Activated naive CD8-positive, alpha-beta T cell treated with anti-CD3 and anti-CD28 coated beads, Interleukin-2, amount 10 ng/mL, durations not matched to agents 7 days and 5 days (primary cell): Measurements from ENCODE around the gene CHAC1. TPM values are rescaled to one million over a fixed set of nuclear protein-coding genes. Genes with fewer than 3 reads are reported as not detected.

Experiments used
- ATAC-seq: fragments of 150-1000 bp; cut with Tn5 transposase; one replicate; pipeline ENCODE4 v1.10.0; 2021; ENCODE audit warnings: low read depth, moderate library complexity
- POLR2A ChIA-PET: fragments of 350-600 bp; sonication (Branson Sonifier 250); formaldehyde crosslinking; loops from one replicate; lab custom pipeline; 2021; ENCODE audit warnings: antibody characterized with exemption; lab: Charles Lee
- DNase-seq: peaks from one replicate; pipeline ENCODE4 v3.0.0; 2021
- H3K27ac Mint-ChIP-seq: one replicate; pipeline ENCODE4 v1.8.0; 2022; ENCODE audit warnings: mild to moderate bottlenecking, mixed read lengths
- H3K27me3 Mint-ChIP-seq: one replicate; pipeline ENCODE4 v1.8.0; 2022; ENCODE audit warnings: mild to moderate bottlenecking, moderate library complexity, mixed read lengths
- H3K36me3 Mint-ChIP-seq: one replicate; pipeline ENCODE4 v1.8.0; 2021; ENCODE audit warnings: mild to moderate bottlenecking, mixed read lengths
- H3K4me1 Mint-ChIP-seq: one replicate; pipeline ENCODE4 v1.8.0; 2021; ENCODE audit warnings: mixed read lengths
- H3K4me3 Mint-ChIP-seq: one replicate; pipeline ENCODE4 v1.8.0; 2022; ENCODE audit warnings: mild to moderate bottlenecking, moderate library complexity, mixed read lengths
- H3K9me3 Mint-ChIP-seq: one replicate; pipeline ENCODE4 v1.8.0; 2021; ENCODE audit warnings: mixed read lengths
- total RNA-seq, 2 experiments: library from RNA; stranded (reverse); gene quantifications; one replicate each; pipeline ENCODE4 v1.2.3, GENCODE V29; 2021

Gene CHAC1
- total RNA-seq, 2 experiments from 2014 or later, result 13.9 to 14.1 TPM

DNA sequence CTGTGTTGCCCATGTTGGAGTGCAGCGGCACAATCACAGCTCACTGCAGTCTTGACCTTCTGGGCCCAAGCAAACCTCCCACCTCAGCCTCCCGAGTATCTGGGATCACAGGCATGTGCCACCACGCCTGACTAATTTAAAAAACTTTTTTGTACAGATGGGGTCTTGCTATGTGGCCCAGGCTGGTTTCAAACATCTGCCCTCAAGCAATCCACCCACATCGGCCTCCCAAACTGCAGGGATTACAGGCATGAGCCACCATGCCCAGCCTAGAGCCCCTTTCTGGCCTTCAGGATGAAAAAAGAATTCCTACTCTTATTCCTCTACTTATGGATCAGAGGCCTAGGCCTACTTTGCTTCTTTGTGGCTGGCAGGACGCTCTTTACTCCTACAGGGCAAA is 39.6 kb downstream of the CHAC1 start:
- POLR2A ChIA-PET, result no interaction called here
- Mint-ChIP-seq H3K9me3 (no peaks in the 10 kb centered on the region), H3K27ac (no peak overlapping the region), H3K27me3 (no peaks in the 10 kb centered on the region), H3K4me3 (no peak overlapping the region), H3K36me3 (peaks cover 37% of the 10 kb centered on the region), H3K4me1 (peaks cover 14% of the 10 kb centered on the region)
- no peak for DNase-seq
- ATAC-seq, result no peak

DNA sequence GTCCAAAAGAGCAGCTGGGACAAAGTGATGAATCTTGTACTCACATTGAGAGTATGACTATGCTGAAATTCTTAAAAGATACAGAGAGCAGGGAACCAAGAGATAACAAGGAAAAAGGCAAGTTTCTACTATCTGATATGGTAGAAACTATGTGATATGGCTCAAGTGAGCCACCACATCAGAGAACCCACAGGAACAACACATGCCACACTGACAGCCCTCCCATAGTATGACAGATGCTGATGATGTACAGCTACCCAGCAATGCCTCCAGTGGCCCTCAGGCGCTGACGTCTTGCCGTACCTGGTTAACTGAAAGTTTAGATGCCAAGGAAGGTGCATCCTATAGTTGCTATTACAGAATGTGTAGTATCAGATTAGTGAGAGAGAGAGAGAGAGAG is 42.4 kb downstream of the CHAC1 start:
- Mint-ChIP-seq H3K4me3 (no peak overlapping the region), H3K9me3 (no peaks in the 10 kb centered on the region), H3K27me3 (no peaks in the 10 kb centered on the region), H3K36me3 (peaks cover 29% of the 10 kb centered on the region), H3K4me1 (peaks cover 14% of the 10 kb centered on the region), H3K27ac (peak overlapping the region; percentile 32)
- DNase-seq (no peak), ATAC-seq (peak; percentile 42)
- POLR2A ChIA-PET, result no interaction called here

DNA sequence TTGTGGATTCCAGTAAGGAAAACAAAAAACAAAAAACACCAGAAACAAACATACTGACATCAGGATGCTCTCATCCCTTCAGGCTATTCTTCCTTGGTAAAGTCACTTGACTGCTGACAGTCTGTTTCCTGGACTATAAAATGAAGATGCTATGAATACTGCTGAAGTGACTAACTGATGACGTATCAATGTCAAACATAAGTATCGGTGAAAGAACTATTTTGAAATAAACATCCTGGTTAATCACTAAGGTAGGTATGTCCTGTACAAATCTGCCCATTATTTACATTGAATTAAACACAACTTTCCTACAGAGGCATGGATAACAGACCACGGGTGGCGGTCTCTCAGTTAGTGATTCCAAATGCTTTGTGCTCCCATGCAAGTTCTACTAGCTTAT is 45.9 kb downstream of the CHAC1 start:
- Mint-ChIP-seq H3K4me1 (peaks cover 9% of the 10 kb centered on the region), H3K36me3 (peaks cover 17% of the 10 kb centered on the region), H3K4me3 (no peak overlapping the region), H3K9me3 (no peaks in the 10 kb centered on the region), H3K27me3 (no peaks in the 10 kb centered on the region), H3K27ac (no peak overlapping the region)
- DNase-seq (no peak), ATAC-seq (no peak)
- POLR2A ChIA-PET, result no interaction called here

DNA sequence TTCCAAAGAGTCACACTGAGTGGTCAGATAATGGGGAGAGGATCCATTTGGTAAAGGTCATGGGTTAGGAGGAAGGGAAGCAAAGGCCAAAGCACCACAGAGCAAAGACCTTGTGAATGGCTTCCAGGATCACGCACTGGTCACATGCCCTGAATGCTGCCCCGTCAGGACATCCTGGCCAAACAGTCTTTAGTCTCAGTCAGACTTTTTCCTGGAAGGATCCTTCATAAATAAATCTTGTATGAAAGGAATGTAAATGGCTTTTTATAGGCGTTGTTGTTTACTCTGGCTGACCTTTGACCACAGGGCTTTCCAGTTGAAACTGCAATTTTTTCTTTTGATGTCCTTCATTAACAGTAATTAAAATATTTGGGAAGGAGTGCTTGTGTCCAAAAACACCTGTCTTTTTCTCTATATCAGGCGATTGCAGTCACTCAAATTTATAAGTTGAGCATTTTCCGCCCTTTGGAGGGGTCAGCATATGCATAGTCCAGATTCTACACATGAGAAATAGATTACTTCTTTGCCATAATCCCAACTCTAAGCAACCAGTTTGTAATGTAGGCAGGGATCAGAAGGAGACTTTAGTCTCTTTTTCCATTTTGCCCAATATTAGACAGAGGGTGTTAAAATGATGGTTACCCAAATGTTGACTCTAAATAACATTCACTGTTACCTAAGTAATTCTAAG is 48.4 kb downstream of the CHAC1 start:
- POLR2A ChIA-PET, result no interaction called here
- Mint-ChIP-seq H3K9me3 (no peaks in the 10 kb centered on the region), H3K4me3 (no peak overlapping the region), H3K4me1 (no peaks in the 10 kb centered on the region), H3K36me3 (peaks cover 13% of the 10 kb centered on the region), H3K27me3 (no peaks in the 10 kb centered on the region), H3K27ac (no peak overlapping the region)
- no peak for DNase-seq
- ATAC-seq, result no peak

DNA sequence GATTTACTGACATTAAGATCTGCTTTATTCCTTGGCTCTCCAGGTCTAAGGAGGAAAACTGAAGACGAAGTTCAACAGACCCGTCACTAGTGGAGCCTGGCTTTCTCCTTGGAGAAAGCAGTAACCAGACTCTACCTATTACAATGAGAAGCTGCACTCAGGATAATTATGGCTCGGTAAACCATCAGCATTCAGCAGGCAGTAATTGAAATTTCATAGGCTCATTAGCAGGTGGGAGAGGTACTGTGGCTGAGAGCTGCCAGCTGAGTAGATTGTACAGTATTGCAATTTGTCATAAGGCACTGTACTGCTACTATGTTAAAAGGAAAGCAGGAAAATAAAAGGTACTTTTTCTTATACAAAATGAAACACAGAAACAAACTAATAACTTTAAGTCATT is 51.2 kb downstream of the CHAC1 start:
- DNase-seq, result no peak
- POLR2A ChIA-PET, result no interaction called here
- peaks cover 12% of the 10 kb centered on the region for H3K36me3 Mint-ChIP-seq
- peaks cover 1% of the 10 kb centered on the region for H3K4me1 Mint-ChIP-seq
- no peak overlapping the region for H3K4me3 Mint-ChIP-seq
- no peaks in the 10 kb centered on the region for H3K9me3 Mint-ChIP-seq
- ATAC-seq, result no peak
- H3K27ac Mint-ChIP-seq, result no peak overlapping the region
- no peaks in the 10 kb centered on the region for H3K27me3 Mint-ChIP-seq

Other genes starting within 250 kb of the CHAC1 start
- gene RMDN3, start 198.2 kb upstream of the CHAC1 start, total RNA-seq, result 10 to 100 TPM; 32.5 to 36.4 TPM
- 10 to 100 TPM; 58.2 to 61.5 TPM for gene GCHFR, start 189.4 kb upstream of the CHAC1 start, total RNA-seq
- gene C15orf62, start 183.5 kb upstream of the CHAC1 start, total RNA-seq, result 1 to 10 TPM; 2.4 TPM
- gene ZFYVE19, start 146.4 kb upstream of the CHAC1 start, total RNA-seq, result 10 to 100 TPM; 30.1 to 31.7 TPM
- gene DNAJC17, start 146.0 kb upstream of the CHAC1 start, total RNA-seq, result 10 to 100 TPM; 45.6 to 47.2 TPM
- not detected for gene PPP1R14D, start 124.8 kb upstream of the CHAC1 start, total RNA-seq
- gene SPINT1, start 109.4 kb upstream of the CHAC1 start, total RNA-seq, result 1 to 10 TPM; 6.6 to 7.3 TPM
- gene RHOV, start 79.2 kb upstream of the CHAC1 start, total RNA-seq, result not detected
- 10 to 100 TPM; 20.1 to 21.2 TPM for gene VPS18, start 59.0 kb upstream of the CHAC1 start, total RNA-seq
- gene DLL4, start 24.1 kb upstream of the CHAC1 start, total RNA-seq, result under 1 TPM in 1 of 2 experiments, not detected in 1; 0.11 TPM
- 10 to 100 TPM; 18.9 to 22.2 TPM for gene INO80, start 162.8 kb downstream of the CHAC1 start, total RNA-seq